Spleen (tissue), 7 donors: ENCODE results near the gene GEMIN2.

Source experiments
- POLR2A ChIP-seq, 3 donors: fragments of 450-650 bp; IDR thresholded peaks; one replicate each; pipeline ENCODE4 v1.5.1; 2017; ENCODE audit warnings: antibody characterized with exemption in 3 of 3, mild to moderate bottlenecking in 1 of 3
- TF ChIP-seq, protein P1 (sequence below), 11 experiments: fragments of 200-600 bp in 7 of 11; fragments of 450-650 bp in 4 of 11; sonication (generic) in 4 of 11; IDR thresholded peaks in 8 of 11; conservative IDR thresholded peaks in 3 of 11; 1 replicate in 7 of 11; 2 replicates in 4 of 11; pipeline versions ENCODE4 v1.4.0 to v1.8.0; 2016 to 2021; ENCODE audit warnings: antibody characterized with exemption in 11 of 11, inconsistent platforms in 4 of 11, mild to moderate bottlenecking in 1 of 11
- donor health status: DM: no; HTN: no; CAD: no; lungs with moderate emphysema.
- donor health status: DM: no; HTN: no; CAD: no.
- donor health status: DM: no; HTN: no; CAD: no.

- TF ChIP-seq, protein P1, sequence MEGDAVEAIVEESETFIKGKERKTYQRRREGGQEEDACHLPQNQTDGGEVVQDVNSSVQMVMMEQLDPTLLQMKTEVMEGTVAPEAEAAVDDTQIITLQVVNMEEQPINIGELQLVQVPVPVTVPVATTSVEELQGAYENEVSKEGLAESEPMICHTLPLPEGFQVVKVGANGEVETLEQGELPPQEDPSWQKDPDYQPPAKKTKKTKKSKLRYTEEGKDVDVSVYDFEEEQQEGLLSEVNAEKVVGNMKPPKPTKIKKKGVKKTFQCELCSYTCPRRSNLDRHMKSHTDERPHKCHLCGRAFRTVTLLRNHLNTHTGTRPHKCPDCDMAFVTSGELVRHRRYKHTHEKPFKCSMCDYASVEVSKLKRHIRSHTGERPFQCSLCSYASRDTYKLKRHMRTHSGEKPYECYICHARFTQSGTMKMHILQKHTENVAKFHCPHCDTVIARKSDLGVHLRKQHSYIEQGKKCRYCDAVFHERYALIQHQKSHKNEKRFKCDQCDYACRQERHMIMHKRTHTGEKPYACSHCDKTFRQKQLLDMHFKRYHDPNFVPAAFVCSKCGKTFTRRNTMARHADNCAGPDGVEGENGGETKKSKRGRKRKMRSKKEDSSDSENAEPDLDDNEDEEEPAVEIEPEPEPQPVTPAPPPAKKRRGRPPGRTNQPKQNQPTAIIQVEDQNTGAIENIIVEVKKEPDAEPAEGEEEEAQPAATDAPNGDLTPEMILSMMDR (IDR thresholded peaks at IDR 0.05 in 8 of 11, conservative IDR thresholded peaks at IDR 0.05 in 3 of 11), result no peak
- TF ChIP-seq POLR2A (IDR thresholded peaks at IDR 0.05), result no peak
These were observed 59.1 kb downstream of the GEMIN2 start for GRCh38 chr14:39173198-39173597.
